HEK293 (cell line): ENCODE results near the gene DPYSL3.

ENCODE experiments used
- CTCF ChIA-PET: fragments of 350-600 bp; formaldehyde crosslinking; extraction: SDS; loops from one replicate; lab custom pipeline; 2021; ENCODE audit warnings: antibody characterized with exemption; lab: Yijun Ruan, JAX
- POLR2A ChIA-PET: fragments of 300-600 bp; formaldehyde crosslinking; extraction: SDS; loops from one replicate; lab custom pipeline; 2020; ENCODE audit warnings: antibody characterized with exemption, inconsistent platforms; lab: Yijun Ruan, JAX
- H3K27ac ChIP-seq: fragments of 200-500 bp; sonication (Bioruptor generic); 2 replicates; pipeline ENCODE4 v1.5.1; 2014; ENCODE audit warnings: low read depth, low read length, control low read depth, inconsistent platforms; ENCODE audit errors: extremely low read depth
- H3K36me3 ChIP-seq, 2 experiments: fragments of 200-500 bp in 1 of 2; sonication (Bioruptor generic) in 1 of 2; 1 replicate in 1 of 2; 2 replicates in 1 of 2; pipeline ENCODE4 v1.5.1; 2014 to 2017; ENCODE audit warnings: inconsistent platforms in 2 of 2, low read length in 2 of 2; ENCODE audit not compliant: control insufficient read depth in 2 of 2, insufficient read depth in 1 of 2
- H3K4me1 ChIP-seq: fragments of 200-500 bp; sonication (Bioruptor generic); 2 replicates; pipeline ENCODE4 v1.5.1; 2014; ENCODE audit warnings: mild to moderate bottlenecking, low read length, inconsistent platforms; ENCODE audit not compliant: control insufficient read depth, insufficient read depth
- H3K4me3 ChIP-seq: 2 replicates; pipeline ENCODE4 v1.5.1; 2011; ENCODE audit warnings: low read depth, mild to moderate bottlenecking, control low read depth, low read length, moderate library complexity
- H3K9me3 ChIP-seq: fragments of 200-500 bp; sonication (Bioruptor generic); 2 replicates; pipeline ENCODE4 v1.5.1; 2014; ENCODE audit warnings: low read depth, low read length, inconsistent platforms; ENCODE audit not compliant: control insufficient read depth, insufficient read depth
- BCL11B ChIP-seq: fragments of 450-650 bp; formaldehyde crosslinking; IDR thresholded peaks from 2 replicates; pipeline ENCODE4 v1.5.1; 2016; ENCODE audit warnings: low read depth, missing biosample characterization, missing genetic modification characterization
- HOXC10 ChIP-seq: sonication (generic); formaldehyde crosslinking; IDR thresholded peaks from 2 replicates; pipeline ENCODE4 v1.8.1; 2023; ENCODE audit warnings: mild to moderate bottlenecking, missing genetic modification reagents
- KLF1 ChIP-seq: fragments of 450-650 bp; formaldehyde crosslinking; IDR thresholded peaks from 2 replicates; pipeline ENCODE4 v1.5.1; 2016; ENCODE audit warnings: missing biosample characterization, missing genetic modification characterization
- MEIS1 ChIP-seq: sonication (generic); formaldehyde crosslinking; IDR thresholded peaks from 2 replicates; pipeline ENCODE4 v1.8.1; 2022; ENCODE audit warnings: missing genetic modification reagents, mild to moderate bottlenecking, borderline replicate concordance
- PRDM4 ChIP-seq: fragments of 450-650 bp; formaldehyde crosslinking; IDR thresholded peaks from 2 replicates; pipeline ENCODE4 v1.5.1; 2017; ENCODE audit warnings: missing biosample characterization, missing genetic modification characterization
- SALL2 ChIP-seq: fragments of 450-650 bp; formaldehyde crosslinking; IDR thresholded peaks from 2 replicates; pipeline ENCODE4 v1.5.0; 2017; ENCODE audit warnings: missing biosample characterization, mild to moderate bottlenecking, missing genetic modification characterization, borderline replicate concordance
- SETDB1 ChIP-seq: IDR thresholded peaks from one replicate; pipeline ENCODE4 v1.6.1; 2017; ENCODE audit warnings: mild to moderate bottlenecking, low read length, moderate library complexity, mixed read lengths; ENCODE audit not compliant: insufficient read length
- SP2 ChIP-seq: fragments of 450-650 bp; formaldehyde crosslinking; IDR thresholded peaks from 2 replicates; pipeline ENCODE4 v1.5.1; 2016; ENCODE audit warnings: missing biosample characterization, missing genetic modification characterization
- TCF7L2 ChIP-seq: IDR thresholded peaks from 2 replicates; pipeline ENCODE4 v1.6.1; 2011; ENCODE audit warnings: low read depth, mild to moderate bottlenecking, inconsistent platforms, low read length, moderate library complexity, borderline replicate concordance
- TRIM28 ChIP-seq: IDR thresholded peaks from 2 replicates; pipeline ENCODE4 v1.6.1; 2011; ENCODE audit warnings: low read length, control low read depth, borderline replicate concordance
- ZBTB21 ChIP-seq: fragments of 450-650 bp; formaldehyde crosslinking; IDR thresholded peaks from 2 replicates; pipeline ENCODE4 v1.5.1; 2017; ENCODE audit warnings: missing biosample characterization, missing genetic modification characterization
- ZFP41 ChIP-seq: fragments of 450-650 bp; formaldehyde crosslinking; IDR thresholded peaks from 2 replicates; pipeline ENCODE4 v1.5.1; 2016; ENCODE audit warnings: missing biosample characterization, missing genetic modification characterization, borderline replicate concordance
- ZNF202 ChIP-seq: fragments of 450-650 bp; formaldehyde crosslinking; IDR thresholded peaks from 2 replicates; pipeline ENCODE4 v1.5.1; 2016; ENCODE audit warnings: missing biosample characterization, missing genetic modification characterization, borderline replicate concordance
- ZNF221 ChIP-seq: fragments of 450-650 bp; formaldehyde crosslinking; IDR thresholded peaks from 2 replicates; pipeline ENCODE4 v1.5.1; 2017; ENCODE audit warnings: missing biosample characterization, missing genetic modification characterization, borderline replicate concordance
- ZNF362 ChIP-seq: fragments of 450-650 bp; formaldehyde crosslinking; IDR thresholded peaks from 2 replicates; pipeline ENCODE4 v1.5.1; 2016; ENCODE audit warnings: missing biosample characterization, missing genetic modification characterization
- ZNF394 ChIP-seq: fragments of 450-650 bp; formaldehyde crosslinking; IDR thresholded peaks from 2 replicates; pipeline ENCODE4 v1.5.1; 2016; ENCODE audit warnings: missing biosample characterization, missing genetic modification characterization, mild to moderate bottlenecking, moderate library complexity, borderline replicate concordance
- ZNF416 ChIP-seq: fragments of 450-650 bp; formaldehyde crosslinking; IDR thresholded peaks from 2 replicates; pipeline ENCODE4 v1.5.1; 2016; ENCODE audit warnings: missing biosample characterization, missing genetic modification characterization
- ZNF473 ChIP-seq: fragments of 450-650 bp; formaldehyde crosslinking; IDR thresholded peaks from 2 replicates; pipeline ENCODE4 v1.5.1; 2017; ENCODE audit warnings: missing biosample characterization, missing genetic modification characterization
- ZNF596 ChIP-seq: fragments of 450-650 bp; IDR thresholded peaks from 2 replicates; pipeline ENCODE4 v1.5.0; 2018; ENCODE audit warnings: missing biosample characterization, mild to moderate bottlenecking, missing genetic modification characterization, moderate library complexity
- ZNF623 ChIP-seq: fragments of 450-650 bp; formaldehyde crosslinking; IDR thresholded peaks from 2 replicates; pipeline ENCODE4 v1.5.1; 2016; ENCODE audit warnings: missing biosample characterization, missing genetic modification characterization
- ZNF664 ChIP-seq: fragments of 450-650 bp; formaldehyde crosslinking; IDR thresholded peaks from 2 replicates; pipeline ENCODE4 v1.5.1; 2016; ENCODE audit warnings: missing biosample characterization, missing genetic modification characterization
- ZNF777 ChIP-seq: fragments of 450-650 bp; formaldehyde crosslinking; IDR thresholded peaks from 2 replicates; pipeline ENCODE4 v1.5.1; 2017; ENCODE audit warnings: missing biosample characterization, missing genetic modification characterization, borderline replicate concordance
- ZNF843 ChIP-seq: fragments of 450-650 bp; formaldehyde crosslinking; IDR thresholded peaks from 2 replicates; pipeline ENCODE4 v1.5.1; 2016; ENCODE audit warnings: missing biosample characterization, missing genetic modification characterization
- ZSCAN23 ChIP-seq: fragments of 450-650 bp; formaldehyde crosslinking; IDR thresholded peaks from 2 replicates; pipeline ENCODE4 v1.5.1; 2016; ENCODE audit warnings: missing biosample characterization, missing genetic modification characterization
- TF ChIP-seq, protein P1 (sequence below): fragments of 450-650 bp; formaldehyde crosslinking; IDR thresholded peaks from 2 replicates; pipeline ENCODE4 v1.5.1; 2017; ENCODE audit warnings: missing biosample characterization, missing genetic modification characterization
- TF ChIP-seq, protein P2 (sequence below): fragments of 450-650 bp; formaldehyde crosslinking; IDR thresholded peaks from 2 replicates; pipeline ENCODE4 v1.5.1; 2017; ENCODE audit warnings: missing biosample characterization, missing genetic modification characterization
- TF ChIP-seq, protein P3 (sequence below): fragments of 450-650 bp; formaldehyde crosslinking; IDR thresholded peaks from 2 replicates; pipeline ENCODE4 v1.5.1; 2016; ENCODE audit warnings: missing biosample characterization, missing genetic modification characterization

Gene DPYSL3

GRCh38 chr5:147427521-147428401, 82.1 kb downstream of the DPYSL3 start:
- Histone ChIP-seq H3K4me3 (no peak overlapping the region), H3K36me3 (no peaks in the 10 kb centered on the region; a peak in 1 of 3 replicates), H3K27ac (no peak overlapping the region), H3K4me1 (no peaks in the 10 kb centered on the region), H3K9me3 (no peaks in the 10 kb centered on the region)
- CTCF ChIA-PET, result interaction anchor here (0.6 to 0.7 kb wide), 2 partner anchors 207 to 395 kb away, joined by 3 to 4 read pairs; no protein-coding TSS in a partner anchor
- POLR2A ChIA-PET, result no interaction called here
- TF ChIP-seq MEIS1 (CRISPR knock-in tag) (no peak), ZNF473 (tag by site-specific recombination) (no peak), ZSCAN23 (no peak), SALL2 (no peak), ZNF843 (tag by site-specific recombination) (no peak), KLF1 (tag by site-specific recombination) (no peak), ZFP41 (no peak), ZNF362 (tag by site-specific recombination) (no peak), TRIM28 (no peak), BCL11B (tag by site-specific recombination) (no peak), HOXC10 (CRISPR knock-in tag) (no peak), ZNF777 (no peak), ZNF202 (no peak), ZBTB21 (no peak), PRDM4 (no peak), ZNF596 (tag by site-specific recombination) (no peak), ZNF416 (tag by site-specific recombination) (no peak), ZNF221 (tag by site-specific recombination) (no peak), SETDB1 (no peak)
- TF ChIP-seq, protein P1, sequence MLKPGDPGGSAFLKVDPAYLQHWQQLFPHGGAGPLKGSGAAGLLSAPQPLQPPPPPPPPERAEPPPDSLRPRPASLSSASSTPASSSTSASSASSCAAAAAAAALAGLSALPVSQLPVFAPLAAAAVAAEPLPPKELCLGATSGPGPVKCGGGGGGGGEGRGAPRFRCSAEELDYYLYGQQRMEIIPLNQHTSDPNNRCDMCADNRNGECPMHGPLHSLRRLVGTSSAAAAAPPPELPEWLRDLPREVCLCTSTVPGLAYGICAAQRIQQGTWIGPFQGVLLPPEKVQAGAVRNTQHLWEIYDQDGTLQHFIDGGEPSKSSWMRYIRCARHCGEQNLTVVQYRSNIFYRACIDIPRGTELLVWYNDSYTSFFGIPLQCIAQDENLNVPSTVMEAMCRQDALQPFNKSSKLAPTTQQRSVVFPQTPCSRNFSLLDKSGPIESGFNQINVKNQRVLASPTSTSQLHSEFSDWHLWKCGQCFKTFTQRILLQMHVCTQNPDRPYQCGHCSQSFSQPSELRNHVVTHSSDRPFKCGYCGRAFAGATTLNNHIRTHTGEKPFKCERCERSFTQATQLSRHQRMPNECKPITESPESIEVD (tag by site-specific recombination), result no peak

GRCh38 chr5:147426640-147427327, 83.1 kb downstream of the DPYSL3 start:
- Histone ChIP-seq H3K27ac (no peak overlapping the region), H3K4me3 (no peak overlapping the region), H3K4me1 (no peaks in the 10 kb centered on the region), H3K36me3 (no peaks in the 10 kb centered on the region; a peak in 1 of 3 replicates), H3K9me3 (no peaks in the 10 kb centered on the region)
- CTCF ChIA-PET, result interaction anchor here (1.2 kb wide), 1 partner anchor 152 kb away, joined by 4 read pairs; no protein-coding TSS in a partner anchor
- POLR2A ChIA-PET, result no interaction called here
- TF ChIP-seq, protein P2, sequence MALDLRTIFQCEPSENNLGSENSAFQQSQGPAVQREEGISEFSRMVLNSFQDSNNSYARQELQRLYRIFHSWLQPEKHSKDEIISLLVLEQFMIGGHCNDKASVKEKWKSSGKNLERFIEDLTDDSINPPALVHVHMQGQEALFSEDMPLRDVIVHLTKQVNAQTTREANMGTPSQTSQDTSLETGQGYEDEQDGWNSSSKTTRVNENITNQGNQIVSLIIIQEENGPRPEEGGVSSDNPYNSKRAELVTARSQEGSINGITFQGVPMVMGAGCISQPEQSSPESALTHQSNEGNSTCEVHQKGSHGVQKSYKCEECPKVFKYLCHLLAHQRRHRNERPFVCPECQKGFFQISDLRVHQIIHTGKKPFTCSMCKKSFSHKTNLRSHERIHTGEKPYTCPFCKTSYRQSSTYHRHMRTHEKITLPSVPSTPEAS (tag by site-specific recombination), result no peak
- TF ChIP-seq SP2, result no peak
- TF ChIP-seq ZNF394, result no peak
- TF ChIP-seq, protein P3, sequence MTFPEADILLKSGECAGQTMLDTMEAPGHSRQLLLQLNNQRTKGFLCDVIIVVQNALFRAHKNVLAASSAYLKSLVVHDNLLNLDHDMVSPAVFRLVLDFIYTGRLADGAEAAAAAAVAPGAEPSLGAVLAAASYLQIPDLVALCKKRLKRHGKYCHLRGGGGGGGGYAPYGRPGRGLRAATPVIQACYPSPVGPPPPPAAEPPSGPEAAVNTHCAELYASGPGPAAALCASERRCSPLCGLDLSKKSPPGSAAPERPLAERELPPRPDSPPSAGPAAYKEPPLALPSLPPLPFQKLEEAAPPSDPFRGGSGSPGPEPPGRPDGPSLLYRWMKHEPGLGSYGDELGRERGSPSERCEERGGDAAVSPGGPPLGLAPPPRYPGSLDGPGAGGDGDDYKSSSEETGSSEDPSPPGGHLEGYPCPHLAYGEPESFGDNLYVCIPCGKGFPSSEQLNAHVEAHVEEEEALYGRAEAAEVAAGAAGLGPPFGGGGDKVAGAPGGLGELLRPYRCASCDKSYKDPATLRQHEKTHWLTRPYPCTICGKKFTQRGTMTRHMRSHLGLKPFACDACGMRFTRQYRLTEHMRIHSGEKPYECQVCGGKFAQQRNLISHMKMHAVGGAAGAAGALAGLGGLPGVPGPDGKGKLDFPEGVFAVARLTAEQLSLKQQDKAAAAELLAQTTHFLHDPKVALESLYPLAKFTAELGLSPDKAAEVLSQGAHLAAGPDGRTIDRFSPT (tag by site-specific recombination), result no peak
- TF ChIP-seq ZNF623, result no peak
- TF ChIP-seq TCF7L2, result no peak
- TF ChIP-seq ZNF664 (tag by site-specific recombination), result no peak
